OCI-LY3 (cell line): ENCODE data around the gene FBXO38.

ENCODE experiments used
- H2AFZ ChIP-seq: fragments of 200-600, 300-600 bp; shearing (Covaris generic); 2 replicates; pipeline ENCODE4 v1.6.0; 2014; ENCODE audit warnings: antibody characterized with exemption, low read depth, low read length
- H3K27ac ChIP-seq: fragments of 200-600, 300-600 bp; sonication (generic); 2 replicates; pipeline ENCODE4 v1.5.1; 2014; ENCODE audit warnings: mild to moderate bottlenecking, low read length, moderate library complexity, mixed read lengths
- H3K27me3 ChIP-seq: fragments of 200-600, 300-600 bp; sonication (generic); 2 replicates; pipeline ENCODE4 v1.6.1; 2014; ENCODE audit warnings: low read depth, low read length, mixed read lengths
- H3K36me3 ChIP-seq: fragments of 200-600, 300-600 bp; sonication (generic); replicated peaks from 2 replicates; pipeline ENCODE3; 2014; ENCODE audit warnings: low read depth, low read length, mixed read lengths
- H3K4me1 ChIP-seq: fragments of 300-600, 200-600 bp; sonication (generic); 2 replicates; pipeline ENCODE4 v1.6.1; 2014; ENCODE audit warnings: low read length, mixed read lengths
- H3K4me2 ChIP-seq: fragments of 200-600, 300-600 bp; sonication (generic); 2 replicates; pipeline ENCODE4 v1.6.1; 2014; ENCODE audit warnings: low read length, mixed read lengths
- H3K4me3 ChIP-seq: fragments of 300-600, 200-600 bp; sonication (generic); 2 replicates; pipeline ENCODE4 v1.5.1; 2014; ENCODE audit warnings: antibody characterized with exemption, mild to moderate bottlenecking, low read length, moderate library complexity
- H3K79me2 ChIP-seq: fragments of 300-600, 200-600 bp; shearing (Covaris generic); 2 replicates; pipeline ENCODE4 v1.6.1; 2014; ENCODE audit warnings: mild to moderate bottlenecking, low read length, mixed read lengths
- H3K9ac ChIP-seq: fragments of 300-600, 200-600 bp; shearing (Covaris generic); 2 replicates; pipeline ENCODE4 v1.6.0; 2014; ENCODE audit warnings: mild to moderate bottlenecking, low read length, moderate library complexity
- H3K9me3 ChIP-seq: fragments of 200-600, 300-600 bp; shearing (Covaris generic); 2 replicates; pipeline ENCODE4 v1.6.1; 2014; ENCODE audit warnings: low read length, mixed read lengths; ENCODE audit not compliant: insufficient read depth
- H4K20me1 ChIP-seq: fragments of 200-600, 300-600 bp; sonication (generic); 2 replicates; pipeline ENCODE4 v1.6.1; 2016; ENCODE audit warnings: low read length, mixed read lengths; ENCODE audit not compliant: insufficient read depth
- EZH2phosphoT487 ChIP-seq: fragments of 200-600 bp; shearing (Covaris generic); IDR thresholded peaks from 2 replicates; pipeline ENCODE4 v1.6.1; 2018; ENCODE audit warnings: antibody characterized with exemption, mixed run types, low read depth
- TF ChIP-seq, protein P1 (sequence below): fragments of 200-600, 300-600 bp; sonication (generic); IDR thresholded peaks from 2 replicates; pipeline ENCODE4 v1.5.1; 2014; ENCODE audit warnings: antibody characterized with exemption, low read length, low read depth

The FBXO38 gene

GRCh38 chr5:148378670-148379069 is 5.1 kb upstream of the FBXO38 start:
- H3K4me1 ChIP-seq: peaks cover 7% of the 10 kb centered on the region

DNA sequence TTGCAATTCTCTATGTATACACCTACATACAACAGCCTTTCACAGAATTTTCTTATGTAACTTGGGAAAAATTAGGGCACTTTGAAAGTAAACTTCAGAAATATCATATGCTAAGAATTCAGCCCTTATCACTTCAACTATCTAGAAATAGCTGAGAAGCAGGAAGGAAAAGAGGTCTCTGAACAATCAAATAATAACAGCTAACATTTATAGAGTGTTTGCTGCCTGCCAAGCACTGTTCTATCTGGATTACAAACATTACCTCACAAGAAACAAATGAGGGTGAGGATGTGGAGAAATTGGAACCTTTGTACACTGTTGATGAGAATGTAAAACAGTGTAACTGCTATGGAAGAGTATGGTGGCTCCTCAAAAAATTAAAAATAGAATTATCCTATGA is 4.4 kb upstream of the FBXO38 start:
- peaks cover 5% of the 10 kb centered on the region for H3K79me2 ChIP-seq
- no peaks in the 10 kb centered on the region for H4K20me1 ChIP-seq
- H2AFZ ChIP-seq: no peak overlapping the region
- H3K4me3 ChIP-seq: no peak overlapping the region
- no peak for TF ChIP-seq EZH2phosphoT487
- TF ChIP-seq, protein P1, sequence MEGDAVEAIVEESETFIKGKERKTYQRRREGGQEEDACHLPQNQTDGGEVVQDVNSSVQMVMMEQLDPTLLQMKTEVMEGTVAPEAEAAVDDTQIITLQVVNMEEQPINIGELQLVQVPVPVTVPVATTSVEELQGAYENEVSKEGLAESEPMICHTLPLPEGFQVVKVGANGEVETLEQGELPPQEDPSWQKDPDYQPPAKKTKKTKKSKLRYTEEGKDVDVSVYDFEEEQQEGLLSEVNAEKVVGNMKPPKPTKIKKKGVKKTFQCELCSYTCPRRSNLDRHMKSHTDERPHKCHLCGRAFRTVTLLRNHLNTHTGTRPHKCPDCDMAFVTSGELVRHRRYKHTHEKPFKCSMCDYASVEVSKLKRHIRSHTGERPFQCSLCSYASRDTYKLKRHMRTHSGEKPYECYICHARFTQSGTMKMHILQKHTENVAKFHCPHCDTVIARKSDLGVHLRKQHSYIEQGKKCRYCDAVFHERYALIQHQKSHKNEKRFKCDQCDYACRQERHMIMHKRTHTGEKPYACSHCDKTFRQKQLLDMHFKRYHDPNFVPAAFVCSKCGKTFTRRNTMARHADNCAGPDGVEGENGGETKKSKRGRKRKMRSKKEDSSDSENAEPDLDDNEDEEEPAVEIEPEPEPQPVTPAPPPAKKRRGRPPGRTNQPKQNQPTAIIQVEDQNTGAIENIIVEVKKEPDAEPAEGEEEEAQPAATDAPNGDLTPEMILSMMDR: no peak
- peaks cover 7% of the 10 kb centered on the region for H3K4me1 ChIP-seq
- H3K36me3 ChIP-seq: peaks cover 6% of the 10 kb centered on the region
- no peaks in the 10 kb centered on the region for H3K27me3 ChIP-seq
- no peak overlapping the region for H3K27ac ChIP-seq
- no peak overlapping the region for H3K9ac ChIP-seq
- peaks cover 13% of the 10 kb centered on the region; the same call in 1 of the 2 replicates for H3K9me3 ChIP-seq
- H3K4me2 ChIP-seq: no peak overlapping the region

More at GRCh38 chr5:148378670-148379069, 5.1 kb upstream of the FBXO38 start:
- peaks cover 13% of the 10 kb centered on the region; the same call in 1 of the 2 replicates for H3K9me3 ChIP-seq
- no peak overlapping the region for H3K4me2 ChIP-seq
- H3K36me3 ChIP-seq: peaks cover 6% of the 10 kb centered on the region
- H3K9ac ChIP-seq: no peak overlapping the region
- H3K27ac ChIP-seq: no peak overlapping the region
- H2AFZ ChIP-seq: no peak overlapping the region
- no peaks in the 10 kb centered on the region for H3K79me2 ChIP-seq
- no peak overlapping the region for H3K4me3 ChIP-seq
- no peaks in the 10 kb centered on the region for H3K27me3 ChIP-seq
- TF ChIP-seq, protein P1: no peak
- TF ChIP-seq EZH2phosphoT487: no peak
- no peaks in the 10 kb centered on the region for H4K20me1 ChIP-seq

DNA sequence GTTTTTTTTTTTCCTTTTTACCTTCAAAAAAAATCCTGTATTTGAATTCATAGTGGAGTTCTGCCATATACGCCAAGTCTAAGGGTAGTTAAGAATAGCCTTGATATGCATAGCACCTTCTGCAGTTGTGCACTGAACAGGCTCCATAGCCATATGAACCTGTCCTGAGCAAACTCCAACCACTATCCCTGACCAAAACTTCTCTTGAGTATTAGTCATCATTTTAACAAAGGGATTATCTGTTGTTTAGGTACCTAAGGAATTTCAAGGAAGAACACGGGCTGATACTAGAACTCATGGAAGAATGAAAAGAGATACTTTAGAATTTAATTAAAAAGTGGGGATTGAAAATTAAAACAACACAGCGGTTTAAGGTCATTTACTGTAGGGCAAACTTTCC is 1.9 kb upstream of the FBXO38 start:
- Histone ChIP-seq H3K4me3 (no peak overlapping the region), H3K4me1 (peaks cover 15% of the 10 kb centered on the region), H2AFZ (no peak overlapping the region), H3K4me2 (no peak overlapping the region), H3K36me3 (peaks cover 6% of the 10 kb centered on the region), H4K20me1 (0 out of 2 replicates have a peak, but pooled peaks cover 3% of the 10 kb centered on the region), H3K27me3 (no peaks in the 10 kb centered on the region), H3K9me3 (peaks cover 13% of the 10 kb centered on the region; the same call in 1 of the 2 replicates), H3K27ac (no peak overlapping the region), H3K79me2 (peaks cover 31% of the 10 kb centered on the region), H3K9ac (no peak overlapping the region)
- TF ChIP-seq EZH2phosphoT487: no peak
- TF ChIP-seq, protein P1: no peak

DNA sequence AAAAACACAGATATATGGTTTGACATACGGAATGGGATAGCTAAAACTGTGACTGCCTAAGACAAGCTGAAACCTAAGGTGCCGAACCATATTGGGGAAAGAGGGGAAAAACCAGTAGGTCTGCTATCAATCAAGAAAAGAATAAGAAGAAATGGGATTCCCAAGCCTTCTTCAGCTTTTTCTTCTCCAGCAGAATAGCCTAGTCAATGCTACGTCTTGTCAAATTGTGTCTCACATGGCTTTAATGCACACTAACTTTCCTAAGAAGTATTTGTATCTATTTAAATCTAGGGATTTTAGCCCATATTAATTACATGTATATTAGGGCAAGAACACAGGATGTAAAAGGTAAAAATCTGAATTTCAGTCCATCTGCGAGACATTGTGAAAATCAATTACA is 797 bp upstream of the FBXO38 start:
- TF ChIP-seq, protein P1: no peak
- no peak for TF ChIP-seq EZH2phosphoT487
- Histone ChIP-seq H3K4me1 (peaks cover 15% of the 10 kb centered on the region), H3K79me2 (peaks cover 33% of the 10 kb centered on the region), H3K36me3 (peaks cover 2% of the 10 kb centered on the region), H3K4me2 (peak overlapping the region; percentile 89), H3K9ac (peak overlapping the region; percentile 85), H4K20me1 (0 out of 2 replicates have a peak, but pooled peaks cover 3% of the 10 kb centered on the region), H2AFZ (peak overlapping the region; percentile 98), H3K9me3 (peaks cover 11% of the 10 kb centered on the region; the same call in 1 of the 2 replicates), H3K27me3 (no peaks in the 10 kb centered on the region), H3K4me3 (peak overlapping the region; percentile 83), H3K27ac (peak overlapping the region; percentile 60; the same call in 1 of the 2 replicates)
